Activated T-helper 1 cell treated with Interleukin-2 at 50 U/mL for 16 hours (primary cell): ENCODE measurements around the gene ST8SIA6.
A peak's percentile ranks its signal among the peaks of the same experiment; 100 is the strongest.
"Not testable (repeated sequence)": the region's sequence is repeated elsewhere in the genome, so short reads cannot be mapped to it uniquely, and the experiment has no call there.

Experiments
- DNase-seq: peaks from one replicate; pipeline ENCODE4 v3.0.0-alpha.2; 2020; ENCODE audit warnings: low read depth

ST8SIA6 gene

GRCh38 chr10:17456032-17456548 is 1.7 kb upstream of the ST8SIA6 start:
- no peak for DNase-seq

GRCh38 chr10:17455015-17455520 is 673 bp upstream of the ST8SIA6 start:
- no peak for DNase-seq

DNA sequence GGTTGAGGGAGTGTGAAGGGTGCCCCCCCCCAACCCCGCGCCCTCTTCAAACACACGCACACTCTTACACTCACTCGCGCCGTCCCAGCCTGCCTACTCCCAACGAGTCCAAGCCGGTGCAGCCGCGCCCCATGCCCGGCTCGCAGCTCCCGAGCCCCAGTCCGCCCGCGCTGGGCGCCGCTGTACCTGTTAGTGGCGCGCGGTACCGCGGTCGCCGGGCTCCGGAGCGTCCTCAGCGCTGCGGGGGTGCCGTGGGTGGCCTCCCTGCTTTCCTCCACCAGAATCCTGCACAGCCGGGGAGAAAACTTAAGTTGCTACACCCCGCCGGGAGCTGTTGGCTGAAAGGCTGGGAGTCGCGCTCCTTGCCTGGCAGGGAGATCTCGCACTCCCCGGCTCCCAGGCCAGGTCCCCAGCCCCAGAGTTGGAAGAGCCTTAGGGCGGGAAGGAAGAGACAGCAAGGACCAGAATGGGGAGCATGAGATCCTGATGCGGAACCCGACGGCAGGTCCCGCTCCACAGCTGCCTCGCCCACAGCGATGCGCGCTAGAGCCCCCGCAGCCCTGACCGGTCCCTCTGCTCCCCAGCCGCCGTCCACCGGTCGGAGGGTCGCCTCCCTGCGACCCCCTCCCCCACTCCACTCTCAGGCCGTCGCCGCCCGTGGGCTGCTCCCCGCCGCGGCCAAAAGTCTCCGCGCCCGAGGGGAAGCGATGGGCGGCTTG is 863 bp downstream of the ST8SIA6 start:
- no peak for DNase-seq

DNA sequence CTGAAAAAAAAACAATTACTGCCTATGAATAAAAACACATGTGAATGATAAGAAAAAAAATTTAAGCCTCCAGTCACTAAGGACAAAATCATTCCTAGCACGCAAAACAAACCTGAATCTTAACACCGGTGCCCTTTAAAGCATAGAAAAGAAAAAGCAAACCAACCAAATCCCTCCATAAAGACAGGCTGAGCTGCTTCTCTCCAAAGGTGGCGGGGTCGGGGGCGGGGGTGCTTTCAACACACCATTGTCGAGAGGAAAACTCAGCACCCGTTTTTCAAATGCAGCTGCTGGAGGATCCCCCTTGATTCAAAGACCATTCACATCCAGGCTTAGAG is 1.4 kb downstream of the ST8SIA6 start:
- no peak for DNase-seq

DNA sequence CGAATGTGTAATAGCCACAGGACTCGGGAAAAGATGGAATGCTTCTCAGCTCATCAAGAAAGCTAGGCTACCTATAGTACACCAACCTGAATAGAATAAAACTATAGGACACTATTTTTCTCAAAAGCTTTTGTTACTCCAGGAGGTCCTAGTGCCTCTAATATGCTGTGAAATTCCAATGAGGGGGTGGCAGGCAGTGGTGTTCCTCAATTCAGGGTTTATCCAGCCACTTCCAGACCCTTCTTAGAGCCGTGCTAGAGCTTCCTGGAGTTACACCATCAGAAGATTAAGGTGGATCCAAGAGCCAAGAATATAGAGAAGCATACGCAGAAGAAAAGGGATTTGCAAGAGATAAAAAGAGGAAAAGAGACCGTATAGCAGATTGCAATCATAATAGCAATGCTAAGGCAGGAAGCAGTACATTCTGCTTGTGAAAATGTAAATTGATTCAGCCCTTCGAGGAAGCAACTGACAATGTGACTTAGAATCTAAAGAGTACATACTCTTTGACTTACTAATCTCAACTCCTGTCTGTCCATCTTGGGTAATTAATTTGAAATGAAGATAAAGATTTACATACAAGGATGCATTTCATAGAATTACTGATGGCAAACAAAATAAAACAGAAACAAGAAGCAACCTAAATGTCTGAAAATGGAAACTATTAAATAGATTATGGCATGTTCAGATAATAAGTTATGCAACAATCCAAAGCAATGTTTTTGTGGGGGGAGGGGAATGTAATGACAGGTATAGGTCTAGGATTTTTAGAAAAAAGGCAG is 2.1 kb downstream of the ST8SIA6 start:
- no peak for DNase-seq

DNA sequence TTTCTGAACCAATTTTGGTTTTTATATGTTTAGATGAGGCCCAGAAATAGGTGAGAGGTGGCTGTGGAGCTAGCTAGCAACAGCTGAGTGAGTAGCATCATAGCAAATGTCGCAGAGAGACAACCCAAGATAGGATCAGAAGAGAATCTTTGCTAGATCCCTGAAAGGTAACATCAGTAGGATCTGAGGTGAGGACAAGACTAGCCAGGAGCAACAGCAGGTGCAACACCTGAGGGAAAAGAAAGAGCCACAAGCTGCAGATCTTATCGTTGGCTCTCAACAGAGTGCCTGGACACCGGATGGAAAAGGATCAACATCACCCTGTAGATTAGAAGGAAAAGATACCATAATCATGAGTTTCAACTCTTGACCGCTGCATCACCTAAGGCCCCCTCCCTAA is 4.4 kb downstream of the ST8SIA6 start:
- DNase-seq: no peak

- no peak for DNase-seq
Observed at GRCh38 chr10:17445400-17445998, 8.9 kb downstream of the ST8SIA6 start.

GRCh38 chr10:17444388-17444714 is 10.0 kb downstream of the ST8SIA6 start:
- no peak for DNase-seq

DNA sequence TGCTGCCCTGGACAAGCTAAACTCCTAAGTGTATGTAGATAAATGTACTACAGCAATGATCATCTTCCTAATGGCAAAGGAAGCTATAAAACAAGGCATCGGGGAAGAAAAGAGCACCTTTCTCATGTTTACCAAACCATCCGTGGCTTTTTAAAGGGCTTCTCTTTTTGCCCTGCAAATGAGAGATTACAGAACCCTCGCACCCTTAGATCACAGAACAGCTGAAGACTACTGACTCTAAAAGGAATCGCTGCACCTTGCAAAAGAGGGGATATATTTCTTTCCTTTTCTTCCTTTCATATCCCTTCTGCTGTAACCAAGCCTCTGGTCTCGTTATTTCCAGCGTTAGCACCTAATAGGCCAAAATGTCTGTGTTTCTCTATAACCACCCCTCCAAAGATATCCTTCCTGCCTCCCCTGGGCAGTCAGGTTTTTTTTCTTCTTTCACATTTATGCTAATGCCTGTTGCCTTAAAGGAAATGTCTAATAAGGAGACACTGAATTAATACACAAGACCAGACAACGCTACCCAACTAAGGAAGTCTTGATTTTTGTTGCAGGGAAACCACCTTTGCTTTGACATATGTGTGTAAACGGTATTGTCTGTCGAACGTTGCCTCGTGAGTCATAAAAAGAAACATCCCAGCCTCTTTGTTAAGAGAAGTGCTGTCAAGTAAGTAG is 10.5 kb downstream of the ST8SIA6 start:
- no peak for DNase-seq

DNA sequence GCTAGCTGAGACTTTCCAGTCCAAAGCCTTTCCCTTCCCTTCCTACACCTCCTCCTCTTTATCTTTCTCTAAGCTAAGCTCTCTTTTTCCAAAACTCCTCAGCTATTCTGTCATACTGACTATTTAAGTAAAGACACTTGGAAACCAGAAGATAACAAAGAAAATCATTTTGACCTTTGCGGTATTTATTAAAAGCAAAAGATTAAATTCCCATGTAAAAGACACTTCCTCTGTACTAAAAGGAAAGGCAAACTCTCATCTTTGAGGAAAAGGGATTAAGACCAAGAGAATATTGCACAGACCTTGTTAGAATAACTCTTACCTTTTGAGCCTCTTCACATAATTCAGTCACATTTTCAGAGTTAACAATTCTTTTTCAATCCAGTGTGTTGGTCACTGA is 15.8 kb downstream of the ST8SIA6 start:
- DNase-seq: no peak

- DNase-seq: not testable (repeated sequence)
Observed at GRCh38 chr10:17436578-17436977, 17.8 kb downstream of the ST8SIA6 start.

- DNase-seq: no peak
Observed at GRCh38 chr10:17435953-17436352, 18.4 kb downstream of the ST8SIA6 start.

DNA sequence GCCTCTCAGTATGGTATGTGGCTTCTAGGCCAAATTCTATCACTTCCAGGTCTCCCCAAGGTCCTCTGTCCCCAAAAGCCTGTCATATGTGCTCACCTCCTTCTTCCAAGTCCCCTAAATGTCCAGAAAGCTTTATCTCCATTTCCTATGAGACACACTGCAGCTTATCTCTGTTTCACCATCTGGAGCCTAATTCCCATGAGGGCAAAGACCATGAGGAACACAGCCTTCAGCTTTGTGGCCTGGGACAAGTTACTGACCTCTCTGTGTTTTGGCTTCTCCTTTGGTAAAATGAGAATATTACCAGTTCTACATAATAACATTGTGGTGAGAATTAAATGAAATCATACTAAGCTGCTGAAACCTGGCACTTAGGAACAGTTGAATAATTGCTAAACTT is 19.2 kb downstream of the ST8SIA6 start:
- DNase-seq: no peak

- no peak for DNase-seq
Observed at GRCh38 chr10:17432723-17433122, 21.7 kb downstream of the ST8SIA6 start.

GRCh38 chr10:17431871-17432311 is 22.5 kb downstream of the ST8SIA6 start:
- DNase-seq: no peak

DNA sequence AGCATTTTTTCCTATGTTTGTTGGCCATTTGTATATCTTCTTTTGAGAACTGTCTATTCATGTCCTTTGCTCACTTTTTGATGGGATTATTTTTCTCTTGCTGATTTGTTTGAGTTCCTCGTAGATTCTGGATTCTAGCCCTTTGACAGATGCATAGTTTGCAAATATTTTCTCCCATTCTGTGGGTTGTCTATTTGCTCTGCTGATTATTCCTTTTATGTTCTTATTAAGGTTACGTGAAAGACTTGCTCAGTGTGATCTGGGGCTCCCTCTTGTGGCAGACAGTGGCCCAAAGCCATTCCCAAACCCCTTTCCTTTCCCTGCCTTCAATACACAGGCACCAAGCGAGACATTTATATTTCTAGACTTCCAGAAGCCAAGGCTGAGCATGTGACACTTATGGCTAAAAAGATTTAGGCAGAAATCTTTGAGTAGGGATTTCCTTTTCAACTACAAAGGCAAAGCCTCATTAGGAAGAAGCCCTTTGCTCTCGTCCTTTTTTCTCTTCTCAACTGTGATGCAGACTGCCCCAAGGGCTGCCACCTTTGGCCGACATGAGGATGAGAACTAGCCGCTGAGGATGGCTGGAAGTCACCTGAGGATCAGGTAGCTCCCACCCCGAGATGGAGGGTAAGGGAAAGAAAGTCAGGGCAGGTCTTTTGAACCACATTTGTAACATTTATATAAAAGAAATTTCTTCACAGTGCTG is 23.6 kb downstream of the ST8SIA6 start:
- peak; percentile 48 for DNase-seq

DNA sequence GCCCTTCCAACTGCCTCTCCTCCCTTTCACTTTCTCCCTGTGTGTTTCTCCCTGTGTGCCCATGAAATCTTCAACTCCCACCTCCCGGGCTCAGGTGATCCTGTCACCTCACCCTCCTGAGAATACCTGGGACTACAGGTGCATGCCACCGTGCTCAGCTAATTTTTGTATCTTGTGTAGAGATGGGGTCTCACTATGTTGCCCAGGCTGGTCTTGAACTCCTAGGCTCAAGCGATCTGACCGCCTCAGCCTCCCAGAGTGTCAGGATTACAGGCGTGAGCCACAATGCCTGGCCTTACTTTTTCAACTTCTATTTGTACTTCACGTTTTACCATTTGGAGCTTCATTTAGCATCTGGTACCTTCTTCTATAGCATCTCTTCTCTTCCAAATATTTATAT is 24.9 kb downstream of the ST8SIA6 start:
- no peak for DNase-seq

GRCh38 chr10:17428351-17429097 is 25.9 kb downstream of the ST8SIA6 start:
- peak; percentile 64 for DNase-seq

DNA sequence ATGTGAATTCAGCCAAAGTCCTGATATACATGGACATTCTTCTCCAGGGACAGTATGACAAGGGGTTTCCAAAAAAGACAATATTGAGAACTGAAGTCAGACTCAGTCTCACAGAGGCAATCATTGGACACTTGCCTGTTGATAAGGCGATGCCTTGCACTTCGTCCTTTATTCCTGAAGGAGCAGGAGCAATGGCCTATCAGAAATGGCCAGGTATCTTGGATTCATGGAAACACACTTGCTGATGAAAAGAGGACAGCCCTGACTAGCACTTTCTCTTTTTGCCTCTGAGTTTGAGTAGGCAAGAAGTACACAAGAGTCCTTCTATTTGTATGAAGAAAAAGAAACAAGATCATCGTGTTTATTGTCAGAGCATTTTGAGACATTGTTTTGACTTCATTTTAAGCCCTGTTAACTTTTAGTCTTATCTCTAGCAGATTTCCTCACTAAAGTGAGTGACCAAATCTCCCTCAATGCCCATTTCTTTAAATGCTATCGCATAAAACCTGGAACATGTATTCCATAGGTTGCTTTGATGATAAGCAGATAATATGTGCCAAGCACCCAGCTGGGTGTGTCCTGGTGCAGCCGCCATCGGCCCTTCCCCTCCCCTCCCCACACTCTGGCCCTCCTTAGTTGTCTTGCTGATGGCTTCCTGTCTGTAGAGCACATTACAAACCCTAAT is 26.6 kb downstream of the ST8SIA6 start:
- DNase-seq: no peak

- DNase-seq: no peak
Observed at GRCh38 chr10:17427201-17427600, 27.2 kb downstream of the ST8SIA6 start.
